Measurements from ENCODE around the gene CNOT11. TPM values are rescaled to one million over a fixed set of nuclear protein-coding genes. Genes with fewer than 3 reads are reported as not detected.
"Not testable (repeated sequence)": the region's sequence is repeated elsewhere in the genome, so short reads cannot be mapped to it uniquely, and the experiment has no call there.

Gene CNOT11
- polyA plus RNA-seq, 1 donor = 67.0 TPM

DNA sequence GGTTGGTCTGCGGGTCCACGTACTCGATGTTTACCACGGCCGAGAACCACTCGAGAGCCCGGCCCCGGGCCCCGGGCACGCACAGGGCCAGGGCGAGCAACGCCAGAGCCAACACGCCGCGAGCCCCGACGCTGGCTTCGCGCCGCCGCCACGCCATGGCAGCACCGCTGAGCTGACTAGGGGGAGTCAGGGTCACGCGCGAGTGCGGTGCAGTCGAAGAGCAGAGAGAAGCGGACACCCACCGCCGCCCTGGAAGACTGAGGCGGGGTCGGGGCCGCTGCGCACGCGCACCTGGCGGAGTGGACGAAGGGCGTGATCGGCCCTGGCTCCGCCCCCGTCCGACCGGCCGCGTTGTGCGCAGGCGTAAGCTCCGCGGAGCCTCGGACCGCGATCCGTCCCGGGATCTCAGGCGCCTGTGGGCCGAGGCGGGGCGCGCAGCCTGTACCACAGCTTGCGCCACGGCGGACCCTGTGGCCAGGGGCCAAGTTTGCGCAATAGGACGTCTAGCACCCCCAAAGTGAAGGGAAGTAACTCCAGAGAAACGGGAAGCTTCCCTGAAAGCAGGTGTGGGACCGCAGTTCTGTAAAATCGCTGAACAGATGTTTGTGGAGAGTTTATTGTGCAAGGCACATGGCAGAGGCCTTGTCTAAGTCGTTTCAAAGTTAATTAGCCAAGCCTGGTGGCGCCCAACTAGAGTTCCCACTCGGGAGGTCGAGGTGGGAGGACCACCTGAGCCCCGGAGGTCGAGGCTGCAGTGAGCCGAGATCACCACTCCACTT is 55.9 kb downstream of the CNOT11 start, which contains the start of gene RNF149:
TSS of gene RNF149 (minus strand) at position 270 of the 779 bp plus-strand sequence. CDS start at position 157, 113 bp downstream.
- peak; percentile 91 for DNase-seq

GRCh38 chr2:101310090-101310833 is 57.6 kb downstream of the CNOT11 start:
- no peak for DNase-seq

DNA sequence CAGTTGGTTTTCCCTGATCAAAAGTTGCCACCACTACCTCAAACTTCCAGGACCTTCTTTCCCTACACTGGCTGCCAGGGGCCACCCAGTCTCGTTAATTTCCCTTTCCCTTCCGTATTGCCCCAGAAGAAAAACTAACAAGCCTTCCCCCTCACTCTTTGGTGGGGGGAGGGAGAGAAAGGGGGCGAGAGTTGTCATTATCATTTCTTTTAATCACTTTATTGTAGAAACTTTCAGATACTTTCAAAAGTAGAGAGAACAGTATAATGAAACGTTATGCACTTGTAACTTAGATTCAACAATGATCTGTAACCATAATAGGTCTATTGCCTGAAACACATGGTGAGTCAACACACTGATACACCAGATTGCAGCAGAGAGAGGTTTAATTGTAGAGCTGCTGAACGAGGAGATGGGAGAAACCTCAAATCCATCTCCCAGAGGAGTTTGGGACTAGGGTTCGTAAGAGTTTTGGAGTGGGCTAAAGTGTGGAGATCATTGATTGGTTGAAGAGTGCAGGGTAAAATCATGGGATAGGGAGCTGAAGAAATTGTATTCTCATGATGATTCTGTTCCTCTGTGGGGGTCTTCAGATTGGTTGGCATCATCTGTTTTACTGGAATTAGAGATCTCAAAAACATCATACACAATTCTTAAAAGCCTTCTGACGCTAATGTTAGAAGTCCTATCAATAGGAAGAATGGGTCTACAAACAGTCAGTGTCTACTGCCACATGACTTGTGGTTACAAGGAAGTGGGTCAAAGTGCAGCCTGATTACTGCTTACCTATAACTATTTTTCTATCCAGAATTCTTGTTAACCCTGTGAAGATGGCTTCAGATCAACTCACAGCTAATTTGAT is 58.4 kb downstream of the CNOT11 start:
- no peak for DNase-seq

DNA sequence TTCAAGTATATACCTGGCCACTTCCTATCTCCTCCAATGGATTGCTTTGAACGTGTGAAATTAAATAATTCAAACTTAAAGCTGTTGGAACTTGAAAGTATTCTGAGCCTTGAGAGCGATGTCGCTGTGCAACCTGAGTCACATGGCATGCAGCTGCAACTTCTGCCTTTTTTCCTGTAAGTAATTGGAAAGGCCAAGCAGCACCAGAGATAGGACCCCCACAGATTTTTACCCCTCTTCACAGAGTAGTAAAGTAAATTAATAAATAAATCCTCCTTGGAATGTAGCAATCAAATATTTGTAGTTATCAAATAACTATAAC is 59.0 kb downstream of the CNOT11 start:
- DNase-seq = no peak

- not testable (repeated sequence) for DNase-seq
Observed at GRCh38 chr2:101316568-101316967, 63.9 kb downstream of the CNOT11 start.

Other genes starting within 250 kb of the CNOT11 start
- gene TBC1D8, start 101.5 kb upstream of the CNOT11 start, polyA plus RNA-seq (ENCODE audit: insufficient read length) = 45.3 TPM
- 72.1 TPM for gene RNF149, start 55.8 kb downstream of the CNOT11 start, polyA plus RNA-seq (ENCODE audit: insufficient read length)
- gene CREG2, start 134.6 kb downstream of the CNOT11 start, polyA plus RNA-seq (ENCODE audit: insufficient read length) = 0.65 TPM
- 0.98 TPM for gene RFX8, start 222.2 kb downstream of the CNOT11 start, polyA plus RNA-seq (ENCODE audit: insufficient read length)